Measurements from ENCODE around the gene LRP8. TPM values are rescaled to one million over a fixed set of nuclear protein-coding genes. Genes with fewer than 3 reads are reported as not detected.

LRP8 gene
- total RNA-seq, 1 experiment from 2014 or later: 56.3 TPM

DNA sequence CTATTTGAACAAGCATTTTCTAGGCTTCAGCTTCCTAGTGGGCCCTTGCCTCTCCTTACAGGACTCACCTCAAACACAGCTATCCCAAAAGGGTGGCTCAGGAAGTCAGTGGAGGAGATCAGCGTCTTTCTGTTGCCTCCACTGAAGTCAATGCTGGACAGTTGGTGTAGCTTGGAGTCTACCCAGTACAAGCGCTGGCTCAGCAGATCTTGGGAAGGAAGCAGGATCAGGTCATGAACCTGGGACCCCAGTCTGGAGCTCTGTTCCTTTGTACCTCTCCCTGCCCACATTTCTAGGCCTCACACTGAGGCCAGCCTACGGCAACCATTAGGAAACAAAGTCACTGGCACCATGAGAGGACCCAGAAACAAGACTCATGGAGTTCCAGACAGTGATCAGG lies 65.9 kb downstream of the LRP8 start:
- TF ChIP-seq, protein P1, sequence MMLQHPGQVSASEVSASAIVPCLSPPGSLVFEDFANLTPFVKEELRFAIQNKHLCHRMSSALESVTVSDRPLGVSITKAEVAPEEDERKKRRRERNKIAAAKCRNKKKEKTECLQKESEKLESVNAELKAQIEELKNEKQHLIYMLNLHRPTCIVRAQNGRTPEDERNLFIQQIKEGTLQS (IDR thresholded peaks at IDR 0.05): no peak
- TF ChIP-seq, protein P2, sequence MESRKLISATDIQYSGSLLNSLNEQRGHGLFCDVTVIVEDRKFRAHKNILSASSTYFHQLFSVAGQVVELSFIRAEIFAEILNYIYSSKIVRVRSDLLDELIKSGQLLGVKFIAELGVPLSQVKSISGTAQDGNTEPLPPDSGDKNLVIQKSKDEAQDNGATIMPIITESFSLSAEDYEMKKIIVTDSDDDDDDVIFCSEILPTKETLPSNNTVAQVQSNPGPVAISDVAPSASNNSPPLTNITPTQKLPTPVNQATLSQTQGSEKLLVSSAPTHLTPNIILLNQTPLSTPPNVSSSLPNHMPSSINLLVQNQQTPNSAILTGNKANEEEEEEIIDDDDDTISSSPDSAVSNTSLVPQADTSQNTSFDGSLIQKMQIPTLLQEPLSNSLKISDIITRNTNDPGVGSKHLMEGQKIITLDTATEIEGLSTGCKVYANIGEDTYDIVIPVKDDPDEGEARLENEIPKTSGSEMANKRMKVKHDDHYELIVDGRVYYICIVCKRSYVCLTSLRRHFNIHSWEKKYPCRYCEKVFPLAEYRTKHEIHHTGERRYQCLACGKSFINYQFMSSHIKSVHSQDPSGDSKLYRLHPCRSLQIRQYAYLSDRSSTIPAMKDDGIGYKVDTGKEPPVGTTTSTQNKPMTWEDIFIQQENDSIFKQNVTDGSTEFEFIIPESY (IDR thresholded peaks at IDR 0.05; ENCODE audit: extremely low read depth, insufficient replicate concordance, low read length): no peak
- no peak for TF ChIP-seq SRF (IDR thresholded peaks at IDR 0.05; ENCODE audit: low read depth)
- Histone ChIP-seq H3K4me2 (ENCODE audit: low read length) (no peak overlapping the region), H2AFZ (ENCODE audit: low read depth, low read length, poor library complexity, severe bottlenecking) (no peak overlapping the region), H3K4me1 (ENCODE audit: control insufficient read depth in 1 of 2, insufficient read depth in 2 of 2, low read length in 2 of 2) (no peaks in the 10 kb centered on the region), H3K9me2 (ENCODE audit: insufficient read depth) (no peaks in the 10 kb centered on the region), H3K27ac (ENCODE audit: low read depth, low read length) (no peak overlapping the region), H3K9me3 (ENCODE audit: control insufficient read depth in 1 of 2, insufficient read depth in 1 of 2, low read depth in 1 of 2, low read length in 2 of 2) (no peaks in the 10 kb centered on the region), H4K20me1 (ENCODE audit: insufficient read depth) (no peaks in the 10 kb centered on the region), H3K4me3 (replicated peaks in 1 of 2; ENCODE audit: low read depth in 1 of 2, low read length in 2 of 2) (no peak overlapping the region), H3K79me2 (ENCODE audit: insufficient read depth, low read length) (no peaks in the 10 kb centered on the region), H3K27me3 (ENCODE audit: insufficient read depth, low read length) (no peaks in the 10 kb centered on the region), H3K36me3 (ENCODE audit: control insufficient read depth in 1 of 2, insufficient read depth in 2 of 2, low read length in 2 of 2) (peaks cover 37 to 78% of the 10 kb centered on the region in 2 experiments; a peak in 3 of 4 replicates), H3K9ac (ENCODE audit: low read length) (no peak overlapping the region)
- POLR2A ChIA-PET: no interaction called here
- BruUV-seq (replicated peaks): no TSS peak
- RAD21 ChIA-PET (ENCODE audit: low non-redundant PET in 1 of 2, low total read pairs in 2 of 2, uncharacterized antibody in 2 of 2, unreplicated experiment in 2 of 2): no interaction called here
- intact Hi-C loops (cut with micrococcal nuclease): no loop called here
- no peak for ATAC-seq
- DNase-seq (ENCODE audit: low read depth, low spot score): no peak
- CTCF ChIA-PET: interaction anchor here (1.2 kb wide), 1 partner anchor 131 kb away, joined by 3 read pairs; no protein-coding TSS in a partner anchor

GRCh38 chr1:53260631-53261247 lies 67.1 kb downstream of the LRP8 start:
- ChIA-PET POLR2A (no interaction called here), RAD21 (ENCODE audit: low non-redundant PET in 1 of 2, low total read pairs in 2 of 2, uncharacterized antibody in 2 of 2, unreplicated experiment in 2 of 2) (no interaction called here), CTCF (interaction anchor here (1.2 kb wide), 1 partner anchor 132 kb away, joined by 3 read pairs; no protein-coding TSS in a partner anchor)
- Histone ChIP-seq H3K36me3 (ENCODE audit: control insufficient read depth in 1 of 2, insufficient read depth in 2 of 2, low read length in 2 of 2) (peaks cover 41 to 80% of the 10 kb centered on the region in 2 experiments; a peak in 3 of 4 replicates), H3K9me3 (ENCODE audit: control insufficient read depth in 1 of 2, insufficient read depth in 1 of 2, low read depth in 1 of 2, low read length in 2 of 2) (no peaks in the 10 kb centered on the region), H2AFZ (ENCODE audit: low read depth, low read length, poor library complexity, severe bottlenecking) (no peak overlapping the region), H3K79me2 (ENCODE audit: insufficient read depth, low read length) (no peaks in the 10 kb centered on the region), H3K27ac (ENCODE audit: low read depth, low read length) (no peak overlapping the region), H3K9me2 (ENCODE audit: insufficient read depth) (no peaks in the 10 kb centered on the region), H3K27me3 (ENCODE audit: insufficient read depth, low read length) (no peaks in the 10 kb centered on the region), H3K4me1 (ENCODE audit: control insufficient read depth in 1 of 2, insufficient read depth in 2 of 2, low read length in 2 of 2) (no peaks in the 10 kb centered on the region), H4K20me1 (ENCODE audit: insufficient read depth) (no peaks in the 10 kb centered on the region), H3K4me3 (replicated peaks in 1 of 2; ENCODE audit: low read depth in 1 of 2, low read length in 2 of 2) (no peak overlapping the region), H3K4me2 (ENCODE audit: low read length) (no peak overlapping the region), H3K9ac (ENCODE audit: low read length) (no peak overlapping the region)
- BruUV-seq (replicated peaks): no TSS peak
- TF ChIP-seq SIN3A (IDR thresholded peaks at IDR 0.05; ENCODE audit: low read depth) (no peak), RAD21 (IDR thresholded peaks at IDR 0.05; ENCODE audit: low read depth) (no peak)
- DNase-seq (ENCODE audit: low read depth, low spot score): no peak
- intact Hi-C loops (cut with micrococcal nuclease): no loop called here
- ATAC-seq: no peak
